PC-3 (cell line): ENCODE data around the gene CORO1C. TPM values are rescaled to one million over a fixed set of nuclear protein-coding genes. Genes with fewer than 3 reads are reported as not detected.

Experiments used
- ATAC-seq: fragments of 200-7000 bp; cut with Tn5 transposase; 2 replicates; pipeline ENCODE4 v1.9.1; 2020; ENCODE audit warnings: mild to moderate bottlenecking, moderate library complexity
- BruUV-seq: library from RNA; stranded (reverse); fragments of 400-500 nt; replicated peaks from 2 replicates; lab custom pipeline; 2021; lab: Mats Ljungman, UMichigan
- CTCF ChIA-PET: fragments of 300-600 bp; sonication (Branson Sonifier 250); formaldehyde crosslinking; loops from one replicate; lab custom pipeline; 2022; ENCODE audit warnings: antibody characterized with exemption; lab: Charles Lee
- POLR2A ChIA-PET: fragments of 300-600 bp; sonication (Branson Sonifier 250); formaldehyde crosslinking; loops from one replicate; lab custom pipeline; 2022; ENCODE audit warnings: antibody characterized with exemption; ENCODE audit not compliant: unreplicated experiment; lab: Charles Lee
- DNase-seq: peaks from one replicate; pipeline ENCODE4 v3.0.0-alpha.2; 2015
- H2AFZ ChIP-seq: fragments of 300-600 bp; sonication (generic); 2 replicates; pipeline ENCODE4 v1.6.0; 2016; ENCODE audit warnings: antibody characterized with exemption, low read length
- H3F3A ChIP-seq: fragments of 300-600 bp; sonication (generic); one replicate; pipeline ENCODE4 v1.6.0; 2017; ENCODE audit warnings: antibody characterized with exemption, low read length, control low read depth, mild to moderate bottlenecking; ENCODE audit not compliant: unreplicated experiment
- H3K27ac ChIP-seq: fragments of 300-600 bp; sonication (generic); 2 replicates; pipeline ENCODE4 v1.5.1; 2016; ENCODE audit warnings: mild to moderate bottlenecking, low read length
- H3K27me3 ChIP-seq: fragments of 300-600 bp; sonication (generic); 2 replicates; pipeline ENCODE4 v1.6.1; 2016; ENCODE audit warnings: low read length, mixed read lengths
- H3K36me3 ChIP-seq: fragments of 300-600 bp; sonication (generic); 2 replicates; pipeline ENCODE4 v1.6.1; 2016; ENCODE audit warnings: low read depth, mixed run types, low read length, mixed read lengths
- H3K4me1 ChIP-seq: fragments of 300-600 bp; sonication (generic); 2 replicates; pipeline ENCODE4 v1.5.1; 2016; ENCODE audit warnings: low read length; ENCODE audit not compliant: insufficient read depth
- H3K4me2 ChIP-seq: fragments of 300-600 bp; sonication (generic); 2 replicates; pipeline ENCODE4 v1.6.0; 2016; ENCODE audit warnings: low read length
- H3K4me3 ChIP-seq: fragments of 300-600 bp; sonication (generic); 2 replicates; pipeline ENCODE4 v1.5.1; 2016; ENCODE audit warnings: mild to moderate bottlenecking, low read length, mixed read lengths
- H3K79me2 ChIP-seq: fragments of 300-600 bp; sonication (generic); 2 replicates; pipeline ENCODE4 v1.6.1; 2017; ENCODE audit warnings: low read length, mixed read lengths
- H3K9ac ChIP-seq: fragments of 300-600 bp; sonication (generic); 2 replicates; pipeline ENCODE4 v1.6.0; 2016; ENCODE audit warnings: mild to moderate bottlenecking, low read length
- H3K9me2 ChIP-seq: fragments of 300-600 bp; sonication (generic); replicated peaks from 2 replicates; pipeline ENCODE4 v1.6.1; 2016; ENCODE audit warnings: mixed run types, low read length, mixed read lengths
- H3K9me3 ChIP-seq: fragments of 300-600 bp; sonication (generic); 2 replicates; pipeline ENCODE4 v1.6.1; 2016; ENCODE audit warnings: low read length, mixed read lengths
- H4K20me1 ChIP-seq: fragments of 300-600 bp; sonication (generic); 2 replicates; pipeline ENCODE4 v1.6.1; 2016; ENCODE audit warnings: low read length, mixed read lengths
- CTCF ChIP-seq: fragments of 300-600 bp; sonication (generic); conservative IDR thresholded peaks from 2 replicates; pipeline ENCODE4 v1.5.1; 2017; ENCODE audit warnings: antibody characterized with exemption, low read depth, mild to moderate bottlenecking, low read length
- EZH2 ChIP-seq: fragments of 300-600 bp; sonication (generic); IDR thresholded peaks from one replicate; pipeline ENCODE4 v1.6.1; 2017; ENCODE audit warnings: antibody characterized with exemption, mild to moderate bottlenecking, low read length; ENCODE audit not compliant: unreplicated experiment
- EZH2phosphoT487 ChIP-seq: fragments of 300-600 bp; sonication (generic); IDR thresholded peaks from 2 replicates; pipeline ENCODE4 v1.6.1; 2018; ENCODE audit warnings: mild to moderate bottlenecking, antibody characterized with exemption, low read length, borderline replicate concordance
- intact Hi-C: fragments of 100-400 bp; cut with micrococcal nuclease; formaldehyde crosslinking; loops from 2 replicates; pipeline ENCODE4 v1.9.0; 2023
- total RNA-seq: library from RNA; depleted of rRNA; stranded (reverse); fragments of >200 nt; gene quantifications from 2 replicates; pipeline ENCODE4 v1.2.3, GENCODE V29; 2014

Gene CORO1C
- total RNA-seq, 1 experiment from 2014 or later: 179 TPM

DNA sequence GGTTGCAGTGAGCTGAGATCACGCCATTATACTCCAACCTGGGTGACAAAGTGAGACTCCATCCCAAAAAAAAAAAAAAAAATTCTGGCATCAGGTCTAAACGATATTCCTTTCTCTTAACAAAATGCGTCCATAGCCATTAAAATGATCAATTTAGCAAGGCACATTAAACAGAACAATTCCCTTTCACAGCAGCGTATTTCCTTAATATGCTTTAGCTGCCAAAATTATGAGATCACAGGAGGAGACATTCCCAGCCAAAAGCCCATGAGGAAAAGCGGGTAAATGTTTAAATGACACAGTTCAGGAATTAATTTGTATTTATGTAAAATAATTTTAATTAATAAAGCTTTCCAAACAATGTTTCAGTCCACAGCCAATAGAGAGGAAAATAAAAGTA lies 54.6 kb downstream of the CORO1C start:
- H3K4me2 ChIP-seq: no peak overlapping the region
- TF ChIP-seq EZH2 (no peak), CTCF (no peak), EZH2phosphoT487 (no peak)
- intact Hi-C loops: no loop called here
- H3F3A ChIP-seq: no peaks in the 10 kb centered on the region
- H3K4me3 ChIP-seq: no peak overlapping the region
- H3K9me2 ChIP-seq: no peaks in the 10 kb centered on the region
- H3K27me3 ChIP-seq: no peaks in the 10 kb centered on the region
- POLR2A ChIA-PET: no interaction called here
- H2AFZ ChIP-seq: no peak overlapping the region
- H3K9me3 ChIP-seq: no peaks in the 10 kb centered on the region
- H3K79me2 ChIP-seq: peaks cover 76% of the 10 kb centered on the region
- H3K36me3 ChIP-seq: peaks cover 41% of the 10 kb centered on the region
- H3K27ac ChIP-seq: no peak overlapping the region
- H4K20me1 ChIP-seq: peaks cover 4% of the 10 kb centered on the region
- CTCF ChIA-PET: no interaction called here
- no peak for ATAC-seq
- DNase-seq: no peak
- no peak overlapping the region for H3K9ac ChIP-seq
- no TSS peak for BruUV-seq
- no peaks in the 10 kb centered on the region for H3K4me1 ChIP-seq

- Histone ChIP-seq H3K4me1 (no peaks in the 10 kb centered on the region), H3K79me2 (peaks cover 75% of the 10 kb centered on the region), H3K36me3 (peaks cover 37% of the 10 kb centered on the region), H4K20me1 (no peaks in the 10 kb centered on the region), H3K4me3 (no peak overlapping the region), H2AFZ (no peak overlapping the region), H3K4me2 (no peak overlapping the region), H3K9me3 (no peaks in the 10 kb centered on the region), H3K27ac (no peak overlapping the region), H3F3A (no peaks in the 10 kb centered on the region), H3K27me3 (no peaks in the 10 kb centered on the region), H3K9ac (no peak overlapping the region), H3K9me2 (no peaks in the 10 kb centered on the region)
- intact Hi-C loops: no loop called here
- ChIA-PET CTCF (no interaction called here), POLR2A (no interaction called here)
- DNase-seq (no peak), ATAC-seq (no peak)
- BruUV-seq: no TSS peak
- TF ChIP-seq EZH2phosphoT487: no peak
- no peak for TF ChIP-seq EZH2
- TF ChIP-seq CTCF: no peak
Observed at GRCh38 chr12:108675792-108676191, 55.5 kb downstream of the CORO1C start.

DNA sequence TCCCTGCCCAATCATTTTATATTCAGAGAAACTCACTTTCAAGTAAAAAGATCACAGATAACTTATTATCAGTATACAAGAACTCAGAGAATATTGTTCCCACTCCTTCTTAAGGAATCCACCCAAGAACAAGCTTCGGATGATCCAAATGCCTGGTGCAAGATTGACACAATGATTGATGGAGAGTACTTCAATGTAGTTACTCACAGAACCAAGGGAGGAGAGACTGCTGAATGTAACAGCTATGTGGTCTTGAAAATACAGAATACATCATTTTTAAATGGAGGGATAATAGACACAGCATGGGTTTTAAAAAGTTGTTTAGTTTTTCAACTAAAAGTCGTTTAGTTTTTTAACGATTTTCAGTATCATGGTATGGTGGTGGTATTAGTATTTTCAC lies 59.3 kb downstream of the CORO1C start:
- DNase-seq (no peak), ATAC-seq (no peak)
- Histone ChIP-seq H3K36me3 (peaks cover 25% of the 10 kb centered on the region), H3F3A (no peaks in the 10 kb centered on the region), H4K20me1 (no peaks in the 10 kb centered on the region), H3K27me3 (no peaks in the 10 kb centered on the region), H3K79me2 (peaks cover 80% of the 10 kb centered on the region), H3K9me3 (no peaks in the 10 kb centered on the region), H3K4me1 (no peaks in the 10 kb centered on the region), H2AFZ (no peak overlapping the region), H3K9me2 (no peaks in the 10 kb centered on the region), H3K4me3 (no peak overlapping the region), H3K27ac (no peak overlapping the region), H3K4me2 (no peak overlapping the region), H3K9ac (no peak overlapping the region)
- TF ChIP-seq CTCF (no peak), EZH2phosphoT487 (no peak), EZH2 (no peak)
- intact Hi-C loops: no loop called here
- ChIA-PET POLR2A (no interaction called here), CTCF (no interaction called here)
- BruUV-seq: no TSS peak
